Glutamatergic neuron (in vitro differentiated cells): Measurements from ENCODE around the gene RHBDL2. TPM values are rescaled to one million over a fixed set of nuclear protein-coding genes. Genes with fewer than 3 reads are reported as not detected.
"Not testable (repeated sequence)": the region's sequence is repeated elsewhere in the genome, so short reads cannot be mapped to it uniquely, and the experiment has no call there.

Source experiments
- DNase-seq: peaks from one replicate; pipeline ENCODE4 v3.0.0; 2022
- H3K27ac Mint-ChIP-seq: one replicate; pipeline ENCODE4 v1.8.0; 2020; ENCODE audit warnings: mild to moderate bottlenecking, mixed read lengths, inconsistent platforms; ENCODE audit not compliant: unreplicated experiment
- H3K27me3 Mint-ChIP-seq: one replicate; pipeline ENCODE4 v1.8.0; 2020; ENCODE audit warnings: mild to moderate bottlenecking, moderate library complexity, mixed read lengths, inconsistent platforms; ENCODE audit not compliant: unreplicated experiment
- H3K36me3 Mint-ChIP-seq: one replicate; pipeline ENCODE4 v1.8.0; 2020; ENCODE audit warnings: mild to moderate bottlenecking, mixed read lengths, inconsistent platforms; ENCODE audit not compliant: unreplicated experiment
- H3K4me1 Mint-ChIP-seq: one replicate; pipeline ENCODE4 v1.8.0; 2020; ENCODE audit warnings: mild to moderate bottlenecking, low read depth, mixed read lengths, inconsistent platforms; ENCODE audit not compliant: unreplicated experiment
- H3K4me3 Mint-ChIP-seq: one replicate; pipeline ENCODE4 v1.8.0; 2020; ENCODE audit warnings: mild to moderate bottlenecking, mixed read lengths, inconsistent platforms; ENCODE audit not compliant: unreplicated experiment
- H3K9me3 Mint-ChIP-seq: one replicate; pipeline ENCODE4 v1.8.0; 2020; ENCODE audit warnings: mild to moderate bottlenecking, moderate library complexity, mixed read lengths, inconsistent platforms; ENCODE audit not compliant: unreplicated experiment
- total RNA-seq: library from RNA; stranded (reverse); fragmentation: NEBNext Ultra II Directional; extraction: Animal tissue kit (Norgen Biotek cat#: 25700); gene quantifications from one replicate; pipeline ENCODE4 v1.2.1, GENCODE V29; 2021; ENCODE audit not compliant: unreplicated experiment
- TF ChIP-seq, protein P1 (sequence below): fragments of 200-600 bp; sonication (generic); IDR thresholded peaks from one replicate; pipeline ENCODE4 v1.5.0; 2021; ENCODE audit not compliant: partially characterized antibody, unreplicated experiment

RHBDL2 gene
- total RNA-seq, 1 donor from 2014 or later = not detected

DNA sequence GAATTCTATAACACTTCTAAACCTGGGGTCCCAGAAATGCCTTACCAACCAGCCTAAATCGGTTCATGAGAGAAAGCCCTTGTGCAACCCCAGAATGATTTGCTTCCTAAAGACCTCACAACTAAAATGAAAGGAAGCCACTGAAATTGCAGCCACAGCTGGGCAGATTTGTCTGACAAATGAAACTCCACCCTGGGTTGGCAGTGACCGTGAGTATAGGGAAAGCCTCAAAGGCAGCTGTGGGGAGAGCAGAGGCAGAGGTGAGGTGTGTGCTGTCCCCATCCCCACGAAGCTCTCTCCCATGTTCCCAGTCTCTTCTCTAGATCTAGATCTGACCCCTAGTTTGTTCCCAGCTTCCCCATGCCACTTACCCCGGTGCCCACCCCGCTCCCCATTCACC lies 23.1 kb downstream of the RHBDL2 start:
- TF ChIP-seq, protein P1, sequence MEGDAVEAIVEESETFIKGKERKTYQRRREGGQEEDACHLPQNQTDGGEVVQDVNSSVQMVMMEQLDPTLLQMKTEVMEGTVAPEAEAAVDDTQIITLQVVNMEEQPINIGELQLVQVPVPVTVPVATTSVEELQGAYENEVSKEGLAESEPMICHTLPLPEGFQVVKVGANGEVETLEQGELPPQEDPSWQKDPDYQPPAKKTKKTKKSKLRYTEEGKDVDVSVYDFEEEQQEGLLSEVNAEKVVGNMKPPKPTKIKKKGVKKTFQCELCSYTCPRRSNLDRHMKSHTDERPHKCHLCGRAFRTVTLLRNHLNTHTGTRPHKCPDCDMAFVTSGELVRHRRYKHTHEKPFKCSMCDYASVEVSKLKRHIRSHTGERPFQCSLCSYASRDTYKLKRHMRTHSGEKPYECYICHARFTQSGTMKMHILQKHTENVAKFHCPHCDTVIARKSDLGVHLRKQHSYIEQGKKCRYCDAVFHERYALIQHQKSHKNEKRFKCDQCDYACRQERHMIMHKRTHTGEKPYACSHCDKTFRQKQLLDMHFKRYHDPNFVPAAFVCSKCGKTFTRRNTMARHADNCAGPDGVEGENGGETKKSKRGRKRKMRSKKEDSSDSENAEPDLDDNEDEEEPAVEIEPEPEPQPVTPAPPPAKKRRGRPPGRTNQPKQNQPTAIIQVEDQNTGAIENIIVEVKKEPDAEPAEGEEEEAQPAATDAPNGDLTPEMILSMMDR = no peak
- Mint-ChIP-seq H3K9me3 (no peaks in the 10 kb centered on the region), H3K36me3 (no peaks in the 10 kb centered on the region), H3K4me3 (no peak overlapping the region), H3K27ac (no peak overlapping the region), H3K27me3 (no peaks in the 10 kb centered on the region), H3K4me1 (no peaks in the 10 kb centered on the region)
- no peak for DNase-seq

DNA sequence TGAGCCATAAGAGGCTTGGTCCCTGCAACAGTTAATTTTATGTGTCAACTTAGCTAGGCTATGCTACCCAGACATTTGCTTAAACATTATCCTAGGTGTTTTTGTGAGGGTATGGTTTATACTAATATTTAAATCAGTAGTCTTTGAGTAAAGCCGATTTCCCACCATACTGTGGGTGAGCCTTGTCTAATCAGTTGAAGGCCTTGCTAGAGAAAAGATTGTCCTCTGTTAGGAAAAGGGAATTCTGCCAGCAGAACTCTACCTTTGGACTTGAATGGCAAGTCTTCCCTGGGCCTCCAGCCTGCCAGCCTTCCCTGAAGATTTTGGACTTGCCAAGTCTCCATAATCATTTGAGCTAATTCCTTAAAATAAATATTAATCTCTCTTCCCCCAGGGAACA lies 23.9 kb downstream of the RHBDL2 start:
- Mint-ChIP-seq H3K9me3 (no peaks in the 10 kb centered on the region), H3K4me1 (no peaks in the 10 kb centered on the region), H3K27me3 (no peaks in the 10 kb centered on the region), H3K36me3 (no peaks in the 10 kb centered on the region), H3K4me3 (no peak overlapping the region), H3K27ac (no peak overlapping the region)
- TF ChIP-seq, protein P1 = no peak
- no peak for DNase-seq

DNA sequence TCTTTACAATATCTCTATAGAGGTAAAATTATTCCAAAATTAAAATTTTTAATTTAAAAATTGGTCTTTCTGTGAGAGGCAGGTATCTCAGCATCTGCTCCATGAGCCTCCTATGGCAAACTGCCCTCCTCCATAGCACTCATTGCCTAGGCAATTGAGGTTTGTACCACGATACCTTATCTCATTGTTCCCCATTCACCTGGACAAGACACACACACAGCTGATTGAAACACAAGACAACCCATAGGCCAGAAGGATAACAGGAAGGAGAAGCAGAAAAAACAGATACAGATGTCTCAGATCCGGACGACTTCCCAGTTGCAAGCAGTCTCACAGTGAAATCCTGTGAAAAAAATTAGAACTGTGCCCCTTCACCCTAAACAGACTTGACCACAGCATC lies 24.3 kb downstream of the RHBDL2 start:
- Mint-ChIP-seq H3K27ac (no peak overlapping the region), H3K4me3 (no peak overlapping the region), H3K27me3 (no peaks in the 10 kb centered on the region), H3K4me1 (no peaks in the 10 kb centered on the region), H3K36me3 (no peaks in the 10 kb centered on the region), H3K9me3 (no peaks in the 10 kb centered on the region)
- TF ChIP-seq, protein P1 = no peak
- DNase-seq = no peak

DNA sequence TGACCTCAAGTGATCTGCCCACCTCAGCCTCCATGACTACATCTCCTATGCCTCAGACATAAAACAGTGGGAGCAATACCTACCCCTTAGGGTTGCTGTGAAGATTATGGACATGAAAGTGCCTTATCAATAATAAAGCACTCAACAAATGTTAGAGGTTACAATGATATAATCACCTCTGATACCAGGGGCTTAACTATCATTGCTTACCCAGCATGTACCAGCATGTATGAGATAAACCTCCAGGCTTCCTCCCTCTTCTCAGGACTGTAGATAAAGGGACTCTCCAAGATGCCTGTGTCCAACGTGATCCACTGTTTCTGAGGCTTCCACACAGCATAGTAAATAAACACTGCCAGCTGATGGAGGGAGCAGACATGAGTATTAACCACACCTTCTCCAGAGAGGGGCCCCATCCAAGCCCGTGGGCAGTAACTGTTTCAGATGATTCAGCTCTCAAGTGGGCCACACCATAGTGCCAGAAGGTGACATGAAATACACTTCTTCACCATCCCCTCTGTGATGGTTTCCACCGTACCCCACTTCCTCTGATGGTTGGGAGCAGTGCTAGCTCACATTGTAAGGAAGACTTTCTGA lies 26.2 kb downstream of the RHBDL2 start:
- Mint-ChIP-seq H3K9me3 (no peaks in the 10 kb centered on the region), H3K4me1 (no peaks in the 10 kb centered on the region), H3K27me3 (no peaks in the 10 kb centered on the region), H3K27ac (no peak overlapping the region), H3K4me3 (no peak overlapping the region), H3K36me3 (no peaks in the 10 kb centered on the region)
- no peak for DNase-seq
- TF ChIP-seq, protein P1 = no peak

GRCh38 chr1:38914908-38915307 lies 26.7 kb downstream of the RHBDL2 start:
- H3K9me3 Mint-ChIP-seq, H3K4me1 Mint-ChIP-seq, DNase-seq, H3K4me3 Mint-ChIP-seq, H3K36me3 Mint-ChIP-seq, H3K27ac Mint-ChIP-seq, H3K27me3 Mint-ChIP-seq: not testable (repeated sequence)
